Panc1 (cell line): ENCODE results near the gene PDE11A. TPM values are rescaled to one million over a fixed set of nuclear protein-coding genes. Genes with fewer than 3 reads are reported as not detected.

ENCODE experiments used
- ATAC-seq: fragments of 200-7000 bp; cut with Tn5 transposase; 2 replicates; pipeline ENCODE4 v1.9.1; 2020; ENCODE audit warnings: mild to moderate bottlenecking, moderate library complexity
- BruUV-seq: library from RNA; stranded (reverse); fragments of 400-500 nt; replicated peaks from 2 replicates; lab custom pipeline; 2021; lab: Mats Ljungman, UMichigan
- CTCF ChIA-PET: fragments of 300-600 bp; sonication (Branson Sonifier 250); formaldehyde crosslinking; loops from one replicate; lab custom pipeline; 2022; ENCODE audit warnings: antibody characterized with exemption; lab: Charles Lee
- POLR2A ChIA-PET: fragments of 300-600 bp; sonication (Branson Sonifier 250); formaldehyde crosslinking; loops from one replicate; lab custom pipeline; 2022; ENCODE audit warnings: antibody characterized with exemption; lab: Charles Lee
- DNase-seq: peaks from one replicate; pipeline ENCODE4 v3.0.0-alpha.2; 2010; ENCODE audit warnings: low read depth, low spot score
- H3K27ac ChIP-seq: 2 replicates; pipeline ENCODE4 v1.5.1; 2011; ENCODE audit warnings: mild to moderate bottlenecking, low read length, inconsistent platforms
- H3K27me3 ChIP-seq: fragments of 200-500 bp; sonication (Bioruptor generic); 2 replicates; pipeline ENCODE4 v1.6.0; 2014; ENCODE audit warnings: low read length, inconsistent platforms; ENCODE audit not compliant: control insufficient read depth, insufficient read depth
- H3K36me3 ChIP-seq: fragments of 200-500 bp; sonication (Bioruptor generic); 2 replicates; pipeline ENCODE4 v1.5.1; 2014; ENCODE audit warnings: inconsistent platforms, mild to moderate bottlenecking, low read length, moderate library complexity; ENCODE audit not compliant: control insufficient read depth, insufficient read depth
- H3K4me1 ChIP-seq: 2 replicates; pipeline ENCODE4 v1.5.1; 2011; ENCODE audit warnings: inconsistent platforms, mild to moderate bottlenecking, low read length, moderate library complexity; ENCODE audit not compliant: control insufficient read depth, insufficient read depth
- H3K4me3 ChIP-seq, 2 experiments: 2 replicates each; pipeline ENCODE4 v1.5.1; 2011 to 2012; ENCODE audit warnings: low read depth in 2 of 2, low read length in 2 of 2, mild to moderate bottlenecking in 2 of 2, inconsistent platforms in 1 of 2, moderate library complexity in 1 of 2
- H3K9me3 ChIP-seq: fragments of 200-500 bp; sonication (Bioruptor generic); 2 replicates; pipeline ENCODE4 v1.5.1; 2014; ENCODE audit warnings: low read depth, mild to moderate bottlenecking, inconsistent platforms, low read length, moderate library complexity; ENCODE audit not compliant: control insufficient read depth, insufficient read depth
- CTCF ChIP-seq: fragments of 450-650 bp; IDR thresholded peaks from 2 replicates; pipeline ENCODE4 v1.5.1; 2017; ENCODE audit warnings: mild to moderate bottlenecking
- POLR2AphosphoS5 ChIP-seq: IDR thresholded peaks from 2 replicates; pipeline ENCODE4 v1.6.1; 2012; ENCODE audit warnings: mild to moderate bottlenecking, low read depth, low read length, moderate library complexity
- REST ChIP-seq, 2 experiments: IDR thresholded peaks; 2 replicates each; pipeline ENCODE4 v1.6.1; 2011 to 2012; ENCODE audit warnings: low read depth in 2 of 2, control low read depth in 1 of 2, low read length in 1 of 2, mild to moderate bottlenecking in 1 of 2, moderate library complexity in 1 of 2; ENCODE audit not compliant: insufficient read depth in 1 of 2
- SIN3A ChIP-seq: IDR thresholded peaks from 2 replicates; pipeline ENCODE4 v1.6.1; 2012; ENCODE audit warnings: low read depth, mild to moderate bottlenecking, low read length, moderate library complexity, borderline replicate concordance; ENCODE audit not compliant: insufficient read depth
- TCF7L2 ChIP-seq: IDR thresholded peaks from 2 replicates; pipeline ENCODE4 v1.6.1; 2011; ENCODE audit warnings: mild to moderate bottlenecking, low read depth, low read length, inconsistent platforms
- in situ Hi-C: cut with HindIII; loops from 2 replicates; pipeline ENCODE4 v1.10.0; 2016; ENCODE audit warnings: low sequenced_read_pairs, low pct_unique_long_range_greater_than_20kb
- intact Hi-C: fragments of 100-400 bp; cut with micrococcal nuclease; formaldehyde crosslinking; loops from one replicate; pipeline ENCODE4 v1.10.0; 2022; ENCODE audit not compliant: unreplicated experiment
- total RNA-seq: library from RNA; stranded (reverse); gene quantifications from one replicate; pipeline ENCODE4 v1.2.1, GENCODE V29; 2021; ENCODE audit not compliant: unreplicated experiment

Gene PDE11A
- total RNA-seq, 1 experiment from 2014 or later, result not detected

DNA sequence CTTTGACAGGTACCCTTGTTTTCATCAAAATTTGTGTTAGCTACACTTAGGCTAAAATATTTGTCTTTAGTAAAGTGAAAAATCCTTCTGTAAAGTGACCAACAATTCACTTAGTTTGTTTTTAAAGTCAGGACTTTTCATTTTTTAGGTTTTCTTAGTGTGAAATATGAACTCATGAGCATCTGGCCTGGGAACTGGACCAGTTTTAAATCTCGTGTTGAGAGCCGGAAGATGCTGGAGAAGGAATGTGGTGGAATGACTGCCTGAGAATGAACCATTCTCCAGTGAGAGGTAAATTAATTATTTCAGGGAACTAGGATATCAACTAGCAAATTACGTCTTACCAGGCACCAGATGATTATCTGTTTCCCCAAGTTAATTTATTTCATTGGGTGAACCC lies 374.3 kb downstream of the PDE11A start:
- intact Hi-C loops, result no loop called here
- no TSS peak for BruUV-seq
- H3K27me3 ChIP-seq, result peaks cover 5% of the 10 kb centered on the region

GRCh38 chr2:177694348-177694747 lies 378.2 kb downstream of the PDE11A start:
- ChIA-PET CTCF (no interaction called here), POLR2A (interaction anchor here (0.6 kb wide), 1 partner anchor 412 kb away, joined by 3 read pairs; no protein-coding TSS in a partner anchor)
- no peak for DNase-seq
- in situ Hi-C loops, result no loop called here
- Histone ChIP-seq H3K4me1 (no peaks in the 10 kb centered on the region), H3K4me3 (no peak overlapping the region), H3K27me3 (peaks cover 5% of the 10 kb centered on the region), H3K36me3 (no peaks in the 10 kb centered on the region), H3K27ac (no peak overlapping the region), H3K9me3 (no peaks in the 10 kb centered on the region)
- BruUV-seq, result no TSS peak
- intact Hi-C loops, result no loop called here
- no peak for TF ChIP-seq TCF7L2
- no peak for TF ChIP-seq SIN3A
- no peak for TF ChIP-seq CTCF
- no peak for TF ChIP-seq POLR2AphosphoS5
- TF ChIP-seq REST (IDR thresholded peaks at IDR 0.05; ENCODE audit: insufficient read depth in 1 of 2, low read depth in 2 of 2, low read length in 1 of 2), result no peak
- no peak for ATAC-seq

More for the DNA sequence above, 374.3 kb downstream of the PDE11A start:
- Histone ChIP-seq H3K36me3 (no peaks in the 10 kb centered on the region), H3K4me1 (no peaks in the 10 kb centered on the region), H3K9me3 (no peaks in the 10 kb centered on the region), H3K4me3 (no peak overlapping the region), H3K27ac (no peak overlapping the region)
- ATAC-seq, result no peak
- POLR2A ChIA-PET, result no interaction called here
- in situ Hi-C loops, result no loop called here
- CTCF ChIA-PET, result no interaction called here
- DNase-seq, result no peak
- no peak for TF ChIP-seq POLR2AphosphoS5
- no peak for TF ChIP-seq REST (IDR thresholded peaks at IDR 0.05; ENCODE audit: insufficient read depth in 1 of 2, low read depth in 2 of 2, low read length in 1 of 2)
- TF ChIP-seq TCF7L2, result no peak
- no peak for TF ChIP-seq CTCF
- no peak for TF ChIP-seq SIN3A
